DOHH2 (cell line): ENCODE measurements around the gene ACSF3.

Source experiments
- CTCF ChIP-seq: fragments of 200-600 bp; sonication (generic); IDR thresholded peaks from one replicate; pipeline ENCODE4 v1.5.1; 2014; ENCODE audit warnings: antibody characterized with exemption, mild to moderate bottlenecking, low read depth, low read length; ENCODE audit not compliant: poor library complexity, severe bottlenecking
- EZH2phosphoT487 ChIP-seq: fragments of 200-600 bp; sonication (generic); IDR thresholded peaks from 2 replicates; pipeline ENCODE4 v1.6.1; 2017; ENCODE audit warnings: borderline replicate concordance, mild to moderate bottlenecking, antibody characterized with exemption, low read length, moderate library complexity, mixed read lengths

- TF ChIP-seq EZH2phosphoT487 (no peak), CTCF (no peak)
These were observed 85.5 kb downstream of the ACSF3 start for GRCh38 chr16:89179148-89179484.
